ENCODE data around the gene BMPR2.
"Not testable (repeated sequence)": the region's sequence is repeated elsewhere in the genome, so short reads cannot be mapped to it uniquely, and the experiment has no call there.

The BMPR2 gene

DNA sequence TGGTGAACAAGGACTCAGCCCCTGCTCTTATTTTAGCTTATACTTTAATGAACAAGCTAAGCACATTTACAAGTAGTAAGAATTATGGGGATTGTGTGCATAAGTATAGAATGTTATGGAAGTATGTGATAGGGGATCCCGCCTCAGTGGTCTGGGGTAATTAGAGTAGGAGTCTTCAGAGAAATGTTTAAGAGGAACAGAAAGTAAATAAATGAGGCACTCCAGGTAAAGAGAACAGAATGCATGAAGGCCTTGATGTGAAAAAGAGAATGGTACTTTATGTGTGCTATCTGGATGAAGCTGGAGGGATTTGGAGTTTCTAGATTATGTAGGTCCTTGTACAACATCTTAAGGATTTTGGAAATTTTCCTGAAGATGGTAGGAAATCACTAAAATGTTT is 76.6 kb downstream of the BMPR2 start:
- no peak for DNase-seq (ENCODE audit: low read depth)

DNA sequence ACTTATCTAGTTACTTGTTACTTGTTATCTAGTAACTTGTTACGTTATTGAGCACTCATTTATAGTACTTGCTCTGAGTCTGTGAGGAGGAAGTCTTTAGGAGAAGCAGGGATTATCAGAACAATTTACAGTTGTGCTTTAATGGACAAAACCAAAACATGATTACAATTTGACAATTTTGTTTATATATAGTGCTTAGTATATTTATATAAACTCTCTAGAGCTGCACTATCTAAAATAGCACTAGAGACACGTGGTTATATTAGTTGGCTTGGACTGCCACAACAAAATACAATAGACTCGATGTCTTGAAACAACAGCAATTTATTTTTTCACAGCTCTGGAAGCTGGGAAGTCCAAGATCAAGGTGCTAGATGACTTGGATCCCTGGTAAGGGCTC is 78.4 kb downstream of the BMPR2 start:
- no peak for DNase-seq (ENCODE audit: low read depth)

DNA sequence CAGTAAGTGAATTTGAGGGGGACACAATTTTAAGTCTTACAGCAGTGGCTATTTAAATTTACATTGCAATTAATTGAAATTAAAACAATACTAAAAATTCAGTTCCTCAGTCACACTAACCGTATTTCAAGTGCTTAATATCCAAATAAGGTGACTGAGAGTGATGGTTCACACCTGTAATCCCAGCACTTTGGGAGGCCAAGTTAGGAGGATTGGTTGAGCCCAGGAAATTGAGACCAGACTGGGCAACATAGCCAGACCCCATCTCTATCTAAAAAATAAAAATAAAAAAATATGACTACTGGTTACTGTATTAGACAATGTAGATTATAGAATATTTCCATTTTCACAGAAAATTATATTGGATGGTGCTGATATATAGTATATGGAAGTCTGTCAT is 79.0 kb downstream of the BMPR2 start:
- DNase-seq (ENCODE audit: low read depth): no peak

DNA sequence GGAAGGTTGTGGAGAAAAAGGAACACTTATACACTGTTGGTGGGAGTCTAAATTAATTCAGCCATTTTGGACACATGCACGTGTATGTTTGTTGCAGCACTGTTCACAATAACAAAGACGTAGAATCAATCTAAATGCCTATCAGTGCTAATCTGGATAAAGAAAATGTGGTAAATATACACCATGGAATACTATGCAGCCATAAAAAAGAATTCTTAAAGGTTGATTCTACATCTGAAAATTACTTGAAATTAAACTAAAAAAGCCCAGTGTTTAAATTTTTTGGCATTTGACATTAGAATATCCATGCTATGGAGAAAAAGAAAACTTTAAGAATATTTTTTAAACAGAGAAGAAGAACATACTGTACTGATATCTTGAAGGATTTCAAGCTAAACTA is 84.0 kb downstream of the BMPR2 start:
- no peak for DNase-seq (ENCODE audit: low read depth)

DNA sequence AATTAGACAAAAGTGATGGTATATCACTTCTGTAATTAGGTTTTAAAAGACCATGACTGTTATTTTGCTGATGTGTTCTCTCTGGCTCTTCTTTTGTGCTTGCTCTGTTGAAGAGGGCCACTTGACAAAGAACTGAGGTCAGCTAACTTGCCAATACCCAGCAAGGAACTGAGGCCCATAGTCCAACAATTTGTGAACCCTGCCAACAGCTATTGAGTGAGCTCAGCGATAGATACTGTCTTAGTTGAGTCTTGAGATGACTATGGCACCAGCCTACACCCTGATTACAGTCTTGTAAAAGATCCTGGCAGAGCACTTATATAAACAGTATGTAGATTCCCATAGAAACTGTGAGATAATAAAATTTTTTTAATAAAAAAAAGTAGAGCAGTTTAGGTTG is 103.0 kb downstream of the BMPR2 start:
- DNase-seq (ENCODE audit: low read depth): no peak

DNA sequence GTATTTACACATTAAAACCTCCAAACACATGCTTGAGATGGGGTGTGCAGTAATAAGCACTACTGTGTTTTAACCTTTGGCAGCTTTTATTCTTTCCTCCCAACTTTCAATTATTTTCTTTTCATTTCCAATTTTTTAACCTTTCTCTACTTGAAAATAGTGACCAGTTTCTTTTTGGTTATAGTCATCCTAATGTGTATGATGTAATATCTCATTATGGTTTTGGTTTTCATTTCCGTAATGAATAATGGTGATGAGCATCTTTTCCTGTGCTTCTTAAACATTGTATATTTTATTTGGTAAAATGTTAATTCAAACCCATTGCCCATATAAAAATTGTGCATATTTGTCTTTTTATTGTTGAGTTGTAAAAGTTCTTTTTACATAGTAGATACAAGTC is 103.5 kb downstream of the BMPR2 start:
- DNase-seq (ENCODE audit: low read depth): no peak

DNA sequence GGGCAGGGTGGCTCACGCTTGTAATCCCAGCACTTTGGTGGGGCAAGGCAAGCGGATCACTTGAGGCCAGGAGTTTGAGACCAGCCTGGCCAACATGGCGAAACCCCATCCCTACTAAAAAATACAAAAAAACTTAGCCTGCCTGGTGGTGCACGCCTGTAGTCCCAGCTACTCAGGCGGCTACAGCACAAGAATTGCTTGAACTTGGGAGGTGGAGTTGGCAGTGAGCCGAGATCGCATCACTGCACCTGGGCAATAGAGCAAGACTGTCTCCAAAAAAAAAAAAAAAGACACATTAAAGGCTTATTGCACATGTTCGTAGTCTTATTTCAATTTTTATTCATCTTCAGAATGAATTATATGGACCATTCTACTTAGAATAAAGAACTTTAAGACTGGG is 110.2 kb downstream of the BMPR2 start:
- DNase-seq (ENCODE audit: low read depth): no peak

DNA sequence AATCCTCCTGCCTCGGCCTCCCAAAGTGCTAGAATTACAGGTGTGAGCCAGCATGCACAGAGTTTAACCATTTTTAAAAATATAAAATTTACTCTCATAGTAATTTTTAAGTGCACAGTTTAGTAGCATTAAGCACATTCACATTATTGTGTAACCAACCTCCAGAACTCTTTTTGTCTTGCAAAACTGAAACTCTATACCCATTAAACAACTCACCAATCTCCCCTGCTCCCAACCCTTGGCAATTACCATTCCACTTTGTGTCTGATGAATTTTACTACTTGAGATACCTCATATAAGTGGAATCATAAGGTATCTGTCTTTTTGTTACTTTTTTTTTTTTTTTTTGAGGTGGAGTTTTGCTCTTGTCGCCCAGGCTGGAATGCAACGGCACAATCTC is 112.5 kb downstream of the BMPR2 start:
- DNase-seq (ENCODE audit: low read depth): no peak

DNA sequence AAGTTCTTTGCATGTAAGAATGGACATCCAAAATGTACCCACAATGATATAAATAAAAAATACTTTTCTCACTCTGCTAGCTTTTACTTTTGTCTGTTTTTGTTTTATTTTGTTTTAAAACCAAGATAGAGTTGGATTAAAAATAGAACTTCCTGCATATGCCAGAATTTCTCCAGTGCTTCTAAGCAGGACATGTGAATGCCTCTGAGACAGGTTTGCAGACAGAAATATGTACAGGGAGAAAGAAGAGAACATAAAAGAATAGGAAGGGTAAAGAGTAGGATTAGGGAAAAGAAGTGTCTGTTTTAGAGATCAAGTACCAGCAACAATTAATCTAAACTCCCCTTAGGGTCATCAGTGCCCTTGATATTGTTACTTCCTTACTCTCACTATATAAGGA is 114.4 kb downstream of the BMPR2 start:
- DNase-seq (ENCODE audit: low read depth): no peak

DNA sequence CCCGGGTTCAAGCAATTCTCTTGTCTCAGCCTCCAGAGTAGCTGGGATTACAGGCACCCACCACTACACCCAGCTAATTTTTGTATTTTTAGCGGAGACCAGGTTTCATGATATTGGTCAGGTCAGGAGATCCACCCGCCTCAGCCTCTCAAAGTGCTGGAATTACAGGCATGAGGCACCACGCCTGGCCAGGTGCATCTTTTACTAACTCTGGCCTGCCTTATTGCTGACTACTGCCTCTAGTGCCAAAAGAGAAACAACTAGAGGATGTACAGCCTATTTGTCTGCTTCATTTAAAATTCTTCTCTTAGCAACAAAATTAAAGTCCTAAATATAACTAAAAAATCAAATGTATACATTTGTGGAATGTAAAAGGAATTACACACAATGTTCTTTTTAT is 115.4 kb downstream of the BMPR2 start:
- no peak for DNase-seq (ENCODE audit: low read depth)

DNA sequence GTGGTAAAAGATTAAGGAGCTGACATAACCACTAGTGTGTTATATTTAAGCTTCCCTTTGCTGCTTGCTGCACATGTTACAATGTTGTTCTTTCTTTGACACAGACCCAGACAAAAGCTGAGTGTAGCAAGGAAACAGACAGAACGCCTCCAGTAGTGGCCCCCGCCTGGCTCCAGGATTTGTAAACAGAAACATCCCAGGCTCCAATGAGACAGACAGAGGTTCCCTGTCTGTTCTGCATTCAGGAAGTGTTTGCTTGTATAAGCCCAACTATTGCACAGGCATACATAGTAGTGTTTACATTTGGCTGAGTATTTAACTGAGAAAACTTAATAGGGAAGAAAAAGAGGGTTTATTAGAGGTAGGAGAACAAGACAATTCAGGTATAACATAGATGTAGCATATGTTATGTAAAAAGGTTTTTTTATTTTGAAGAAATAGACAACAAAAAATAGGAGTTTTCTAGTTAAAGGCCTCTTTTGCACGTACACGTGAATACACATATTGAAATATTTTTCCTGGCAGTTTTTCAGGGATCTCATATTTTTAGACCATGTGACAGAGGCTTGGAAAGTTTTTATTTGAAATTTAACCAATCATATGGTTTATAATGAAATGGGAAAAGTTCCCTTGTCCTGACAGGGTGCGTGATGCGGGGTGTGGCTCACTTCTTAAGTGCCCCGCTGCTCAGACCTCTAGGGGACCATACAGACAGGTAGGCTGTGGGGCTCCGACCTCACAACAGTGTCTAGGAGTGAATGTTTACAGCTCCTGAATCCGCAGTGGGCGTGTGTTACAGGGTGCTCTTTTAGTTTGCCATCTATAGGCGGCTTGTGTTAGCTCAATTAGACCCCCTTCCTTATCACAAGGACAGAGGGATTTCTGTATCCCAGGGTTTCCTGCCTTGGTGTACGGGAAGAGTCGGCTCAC is 118.4 kb downstream of the BMPR2 start:
- no peak for DNase-seq (ENCODE audit: low read depth)

DNA sequence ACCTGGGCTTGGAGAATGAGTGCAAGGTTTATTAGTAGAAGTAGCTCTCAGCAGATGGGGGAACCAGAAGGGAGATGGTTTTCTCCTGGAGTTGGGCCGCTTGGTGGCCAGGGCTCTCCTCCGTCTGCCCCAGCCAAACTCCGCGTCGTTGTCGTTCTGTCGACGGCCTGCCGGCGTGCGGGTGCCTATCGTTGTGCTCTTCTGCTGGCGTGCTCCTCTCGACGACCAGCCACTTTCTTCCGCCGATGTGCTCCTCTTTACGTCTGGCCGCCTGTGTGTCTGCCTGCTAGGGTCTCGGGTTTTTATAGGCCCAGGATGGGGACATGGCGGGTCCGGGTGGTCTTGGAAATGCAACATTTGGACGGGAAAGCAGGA is 119.1 kb downstream of the BMPR2 start:
- no peak for DNase-seq (ENCODE audit: low read depth)

DNA sequence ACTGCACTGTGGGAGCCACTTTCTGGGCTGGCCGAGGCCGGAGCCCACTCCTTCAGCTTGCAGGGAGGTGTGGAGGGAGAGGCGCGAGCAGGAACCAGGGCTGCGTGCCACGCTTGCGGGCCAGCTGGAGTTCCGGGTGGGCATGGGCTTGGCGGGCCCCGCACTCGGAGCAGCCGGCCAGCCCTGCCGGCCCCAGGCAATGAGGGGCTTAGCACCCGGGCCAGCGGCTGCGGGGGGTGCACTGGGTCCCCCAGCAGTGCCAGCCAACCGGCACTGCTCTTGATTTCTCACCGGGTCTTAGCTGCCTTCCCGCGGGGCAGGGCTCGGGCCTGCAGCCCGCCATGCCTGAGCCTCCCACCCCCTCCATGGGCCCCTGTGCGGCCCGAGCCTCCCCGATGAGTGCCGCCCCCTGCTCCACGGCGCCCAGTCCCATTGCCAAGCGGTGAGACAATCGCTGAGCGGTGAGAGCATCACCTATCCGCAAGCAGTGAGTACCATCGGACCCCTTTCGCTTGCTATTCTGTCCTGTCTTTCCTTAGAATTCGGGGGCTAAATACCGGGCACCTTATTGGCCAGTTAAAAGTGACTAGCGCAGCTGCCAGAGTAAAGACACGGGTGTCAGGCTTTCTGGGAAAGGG is 120.8 kb downstream of the BMPR2 start:
- DNase-seq (ENCODE audit: low read depth): not testable (repeated sequence)

DNA sequence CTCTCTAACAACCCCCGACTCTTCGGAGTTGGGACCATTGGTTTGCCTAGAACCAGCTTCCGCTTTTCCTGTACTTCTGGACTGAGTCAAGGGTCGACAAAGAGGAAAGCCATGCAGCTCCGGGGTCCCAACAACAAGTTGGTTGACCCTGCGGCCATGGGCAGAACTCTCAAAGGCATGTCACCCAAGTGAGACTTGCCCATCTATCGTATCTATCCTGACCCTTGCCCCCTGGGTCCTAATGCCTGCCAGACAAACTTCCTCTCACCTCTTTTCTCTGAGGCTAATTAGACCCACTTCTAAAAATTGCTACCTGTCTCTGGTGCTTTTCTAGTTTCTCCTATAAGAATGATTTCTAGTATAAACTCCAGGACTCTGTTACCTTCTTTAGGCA is 121.3 kb downstream of the BMPR2 start:
- DNase-seq (ENCODE audit: low read depth): not testable (repeated sequence)

DNA sequence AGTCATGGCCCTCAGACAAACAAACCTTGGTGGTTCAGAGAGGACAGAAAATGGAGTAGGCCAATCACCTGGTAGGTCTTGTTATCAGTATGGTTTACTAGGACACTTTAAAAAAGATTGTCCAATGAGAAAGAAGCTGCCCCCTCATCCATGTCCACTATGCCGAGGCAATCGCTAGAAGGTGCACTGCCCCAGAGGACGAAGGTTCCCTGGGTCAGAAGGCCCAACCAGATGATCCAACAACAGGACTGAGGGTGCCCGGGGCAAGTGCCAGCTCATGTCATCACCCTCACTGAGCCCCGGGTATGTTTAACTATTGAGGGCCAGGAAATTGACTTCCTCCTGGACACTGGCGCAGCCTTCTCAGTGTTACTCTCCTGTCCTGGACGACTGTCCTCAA is 123.7 kb downstream of the BMPR2 start:
- DNase-seq (ENCODE audit: low read depth): not testable (repeated sequence)

DNA sequence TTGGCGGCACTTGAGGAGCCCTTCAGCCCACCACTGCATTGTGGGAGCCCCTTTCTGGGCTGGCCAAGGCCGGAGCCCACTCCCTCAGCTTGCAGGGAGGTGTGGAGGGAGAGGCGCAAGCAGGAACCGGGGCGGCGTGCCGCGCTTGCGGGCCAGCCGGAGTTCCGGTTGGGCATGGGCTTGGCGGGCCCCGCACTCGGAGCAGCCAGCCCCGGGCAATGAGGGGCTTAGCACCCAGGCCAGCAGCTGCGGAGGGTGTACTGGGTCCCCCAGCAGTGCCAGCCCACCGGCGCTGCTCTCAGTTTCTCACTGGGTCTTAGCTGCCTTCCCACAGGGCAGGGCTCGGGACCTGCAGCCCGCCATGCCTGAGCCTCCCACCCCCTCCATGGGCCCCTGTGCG is 127.1 kb downstream of the BMPR2 start:
- DNase-seq (ENCODE audit: low read depth): not testable (repeated sequence)

DNA sequence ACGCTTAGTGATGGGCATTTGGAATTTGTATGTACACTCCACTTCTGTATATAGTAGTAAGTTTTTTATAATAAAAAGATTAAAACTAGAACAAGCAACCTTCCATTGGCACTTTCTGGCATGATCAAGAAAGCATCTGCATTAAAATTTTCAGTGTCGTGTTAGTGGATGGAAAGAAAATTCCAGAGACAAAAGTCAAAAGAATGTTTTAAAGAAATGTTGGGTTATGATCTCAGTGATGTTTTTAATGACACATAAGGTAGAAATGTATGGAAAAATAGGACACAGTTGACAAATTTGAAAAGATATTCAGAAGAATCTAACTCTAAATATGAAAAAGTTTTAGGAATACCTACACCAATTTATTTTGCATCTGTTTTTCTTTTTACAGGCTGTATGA is 132.6 kb downstream of the BMPR2 start:
- no peak for DNase-seq (ENCODE audit: low read depth)

DNA sequence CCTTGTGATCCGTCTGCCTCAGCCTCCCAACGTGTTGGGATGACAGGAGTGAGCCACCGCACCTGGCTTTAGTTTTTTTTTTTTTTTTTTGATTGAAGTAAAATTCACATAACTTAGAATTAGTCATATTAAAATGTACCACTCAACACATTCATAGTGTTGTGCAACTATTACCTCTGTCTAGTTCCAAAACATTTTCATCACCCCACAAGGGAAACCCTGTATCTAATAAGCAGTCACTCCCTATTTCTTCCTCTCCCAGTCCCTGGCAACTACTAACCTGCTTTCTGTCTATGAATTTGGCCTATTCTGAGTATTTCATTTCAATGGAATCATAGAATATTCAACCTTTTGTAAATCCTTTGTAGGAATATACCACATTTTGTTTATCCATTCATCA is 134.8 kb downstream of the BMPR2 start:
- DNase-seq (ENCODE audit: low read depth): no peak

DNA sequence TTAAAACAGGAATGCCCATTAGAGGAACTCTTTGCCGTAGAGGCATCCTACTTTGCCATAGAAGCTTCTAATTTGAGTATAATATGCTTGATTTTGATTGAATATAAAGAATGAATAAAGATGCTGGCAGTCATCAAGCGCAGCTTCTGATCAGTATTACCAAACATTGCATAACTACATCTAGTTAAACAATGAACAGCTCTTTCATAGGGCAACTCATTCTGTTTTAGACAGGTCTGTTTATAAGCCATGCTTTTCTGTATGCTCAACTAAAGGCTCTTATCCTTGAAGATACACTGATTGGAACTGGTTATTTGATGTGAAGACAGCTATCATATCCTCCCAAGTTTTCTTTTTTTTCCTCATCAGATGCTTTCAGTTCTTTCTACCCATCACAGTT is 136.0 kb downstream of the BMPR2 start:
- no peak for DNase-seq (ENCODE audit: low read depth)

DNA sequence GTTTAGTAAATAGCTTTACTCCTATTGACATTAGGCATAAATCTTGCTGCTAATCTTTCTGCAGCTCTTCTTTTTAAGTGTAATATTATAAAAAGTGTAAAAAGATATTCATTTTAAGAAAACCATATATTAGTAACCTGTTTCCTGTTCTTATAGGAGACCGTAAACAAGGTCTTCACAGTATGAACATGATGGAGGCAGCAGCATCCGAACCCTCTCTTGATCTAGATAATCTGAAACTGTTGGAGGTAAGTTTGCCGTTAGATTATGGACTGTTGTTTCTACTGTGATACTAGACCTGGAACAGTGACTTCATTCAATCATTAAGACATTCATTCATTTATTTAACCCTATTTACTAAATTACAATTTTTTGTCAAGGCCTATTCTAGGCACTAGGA is 138.6 kb downstream of the BMPR2 start:
- DNase-seq (ENCODE audit: low read depth): no peak

DNA sequence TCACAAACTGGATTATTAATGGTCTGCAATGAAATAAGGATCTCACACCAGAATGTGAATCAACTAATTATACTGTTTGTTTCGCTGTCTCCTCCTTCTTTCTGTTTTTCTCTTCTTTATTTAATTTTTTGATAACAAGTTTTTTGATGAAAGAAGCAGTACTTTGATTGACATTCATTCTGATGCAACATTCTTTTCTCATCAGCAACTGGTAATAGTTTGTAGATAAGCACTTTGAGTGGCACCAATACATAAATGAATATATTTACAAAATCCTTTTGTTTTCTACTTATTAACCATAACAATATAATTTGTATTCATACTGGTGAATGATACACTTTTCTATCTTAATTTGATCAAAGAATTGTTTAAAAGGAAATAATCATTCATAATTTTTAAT is 143.3 kb downstream of the BMPR2 start:
- no peak for DNase-seq (ENCODE audit: low read depth)

DNA sequence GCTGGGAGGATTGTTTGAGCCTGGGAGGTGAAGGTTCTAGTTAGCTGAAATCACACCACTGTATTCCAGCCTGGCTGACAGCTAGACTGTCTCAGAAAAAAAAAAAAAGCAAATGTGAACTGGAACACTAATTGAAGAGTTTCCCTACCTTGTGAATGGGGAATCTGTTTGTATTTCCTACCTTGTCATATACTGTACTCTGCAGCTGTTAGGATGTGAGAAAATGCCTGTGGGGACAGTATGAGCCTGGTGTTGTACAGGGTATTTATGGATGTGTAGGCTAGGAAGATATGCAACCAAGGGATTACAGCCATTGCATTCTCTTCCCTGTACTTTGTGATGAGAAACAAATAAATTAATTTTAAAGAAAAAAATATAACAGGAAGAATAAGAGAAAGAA is 145.3 kb downstream of the BMPR2 start:
- DNase-seq (ENCODE audit: low read depth): no peak

DNA sequence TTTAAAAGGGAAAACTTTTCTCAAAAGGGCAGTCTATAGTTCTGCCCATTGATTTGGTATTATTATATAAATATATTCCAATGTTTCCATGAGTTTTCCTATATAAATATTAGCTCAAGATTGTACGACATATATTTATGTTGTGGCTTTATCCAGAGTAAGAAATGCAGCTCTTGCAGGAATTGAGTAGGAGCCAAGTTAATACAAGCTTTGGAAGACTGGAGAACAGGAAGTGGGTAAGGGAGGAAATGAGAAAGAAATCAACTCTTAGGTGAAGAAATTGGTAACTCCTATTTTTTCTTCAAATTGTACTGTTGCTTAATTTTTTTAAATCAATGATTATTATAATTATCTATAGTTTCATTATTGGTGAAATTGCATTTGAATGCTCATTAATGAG is 153.3 kb downstream of the BMPR2 start:
- no peak for DNase-seq (ENCODE audit: low read depth)

DNA sequence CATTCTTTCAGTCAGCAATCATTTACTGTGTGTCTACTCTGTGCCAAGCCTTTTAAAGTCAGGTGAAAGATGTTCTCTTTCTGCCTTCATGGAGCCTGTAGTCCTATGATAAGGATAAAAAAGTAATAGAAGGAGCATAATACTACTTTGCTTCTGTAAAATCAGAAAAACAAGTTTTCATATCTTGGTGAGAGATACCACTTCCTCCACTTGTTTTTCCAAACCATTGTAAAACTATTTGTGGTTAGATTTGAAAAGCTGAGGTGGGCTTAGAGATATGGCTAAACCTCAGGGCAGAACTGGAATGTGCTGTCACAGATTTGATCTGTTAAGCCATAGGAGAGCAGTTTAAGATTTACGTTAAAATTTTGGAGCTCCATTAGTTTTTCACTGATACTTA is 153.9 kb downstream of the BMPR2 start:
- no peak for DNase-seq (ENCODE audit: low read depth)
